ENCODE results near the gene PLIN3. TPM values are rescaled to one million over a fixed set of nuclear protein-coding genes. Genes with fewer than 3 reads are reported as not detected.
"Not testable (repeated sequence)": the region's sequence is repeated elsewhere in the genome, so short reads cannot be mapped to it uniquely, and the experiment has no call there.

PLIN3 gene
- total RNA-seq, 1 donor from 2014 or later: 35.7 TPM

DNA sequence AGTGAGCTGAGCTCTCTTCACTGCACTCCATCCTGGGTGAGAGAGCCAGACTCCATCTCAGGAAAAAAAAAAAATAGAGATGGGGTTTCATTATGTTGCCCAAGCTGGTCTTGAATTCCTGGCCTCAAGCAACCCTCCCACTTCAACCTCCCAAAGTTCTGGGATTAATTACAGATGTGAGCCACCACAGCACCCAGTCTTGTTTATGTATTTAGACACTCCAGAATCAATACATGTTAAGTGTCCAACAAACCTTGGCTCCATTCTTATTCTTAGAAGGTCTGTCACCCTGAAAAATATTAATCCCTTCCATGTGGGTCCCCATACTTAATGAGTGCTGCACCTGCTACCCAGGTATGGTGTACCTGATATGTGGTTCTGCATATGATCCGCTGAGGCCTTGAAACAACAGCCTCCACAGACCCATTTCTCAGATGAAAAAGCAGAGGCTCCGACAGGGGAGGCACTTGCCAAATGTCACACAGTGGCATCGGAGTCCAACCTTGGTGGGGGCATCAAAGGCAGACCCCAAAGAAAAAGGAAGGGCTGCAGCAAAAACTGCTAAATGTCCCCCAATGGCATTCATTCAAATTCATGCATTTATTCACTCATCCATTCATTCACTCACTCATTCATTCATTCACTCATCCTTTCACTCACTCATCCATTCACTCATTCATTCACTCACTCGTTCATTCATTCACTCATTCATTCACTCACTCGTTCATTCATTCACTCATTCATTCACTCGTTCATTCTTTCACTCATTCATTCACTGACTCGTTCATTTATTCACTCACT lies 52.6 kb downstream of the PLIN3 start:
- DNase-seq (ENCODE audit: low spot score): no peak

- DNase-seq (ENCODE audit: low spot score): peak; percentile 82
Measured at GRCh38 chr19:4811328-4812131, 55.9 kb downstream of the PLIN3 start.

DNA sequence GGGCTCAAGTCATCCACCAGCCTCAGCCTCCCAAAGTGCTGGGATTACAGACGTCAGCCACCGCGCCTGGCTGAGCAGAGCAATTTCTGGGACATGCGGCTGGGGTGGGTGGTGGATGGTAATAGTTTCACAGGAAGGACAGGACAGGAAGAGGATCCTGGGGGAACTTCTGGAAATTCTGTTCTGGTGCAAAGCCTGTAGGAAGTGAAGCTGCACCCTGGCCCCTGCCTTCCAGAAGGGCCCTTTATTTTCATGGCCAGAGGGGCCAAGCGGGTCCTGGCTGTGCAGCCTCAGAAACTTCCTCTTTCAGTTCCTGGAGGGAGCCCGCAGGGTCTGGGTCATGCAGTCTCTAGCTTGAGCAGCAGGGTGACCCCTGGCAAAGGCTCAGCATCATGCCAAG lies 60.3 kb downstream of the PLIN3 start:
- no peak for DNase-seq (ENCODE audit: low spot score)

GRCh38 chr19:4806384-4806783 lies 61.1 kb downstream of the PLIN3 start:
- DNase-seq (ENCODE audit: low spot score): no peak

DNA sequence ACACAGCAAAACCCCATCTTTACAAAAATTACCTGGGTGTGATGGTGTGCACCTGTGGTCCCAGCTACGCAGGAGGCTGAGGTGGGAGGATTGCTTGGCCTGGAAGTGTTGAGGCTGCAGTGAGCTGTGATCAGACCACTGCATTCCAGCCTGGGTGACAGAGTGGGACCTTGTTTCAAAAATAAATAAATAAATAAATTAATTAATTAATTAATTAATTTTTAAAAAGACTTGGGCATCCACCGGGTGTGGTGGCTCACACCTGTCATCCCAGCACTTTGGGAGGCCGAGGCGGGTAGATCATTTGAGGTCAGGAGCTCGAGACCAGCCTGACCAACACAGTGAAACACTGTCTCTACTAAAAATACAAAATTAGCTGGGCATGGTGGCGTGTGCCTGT lies 62.3 kb downstream of the PLIN3 start:
- DNase-seq (ENCODE audit: low spot score): not testable (repeated sequence)

- no peak for DNase-seq (ENCODE audit: low spot score)
Measured at GRCh38 chr19:4803736-4804695, 63.5 kb downstream of the PLIN3 start.

- no peak for DNase-seq (ENCODE audit: low spot score)
Measured at GRCh38 chr19:4802711-4803110, 64.8 kb downstream of the PLIN3 start.

DNA sequence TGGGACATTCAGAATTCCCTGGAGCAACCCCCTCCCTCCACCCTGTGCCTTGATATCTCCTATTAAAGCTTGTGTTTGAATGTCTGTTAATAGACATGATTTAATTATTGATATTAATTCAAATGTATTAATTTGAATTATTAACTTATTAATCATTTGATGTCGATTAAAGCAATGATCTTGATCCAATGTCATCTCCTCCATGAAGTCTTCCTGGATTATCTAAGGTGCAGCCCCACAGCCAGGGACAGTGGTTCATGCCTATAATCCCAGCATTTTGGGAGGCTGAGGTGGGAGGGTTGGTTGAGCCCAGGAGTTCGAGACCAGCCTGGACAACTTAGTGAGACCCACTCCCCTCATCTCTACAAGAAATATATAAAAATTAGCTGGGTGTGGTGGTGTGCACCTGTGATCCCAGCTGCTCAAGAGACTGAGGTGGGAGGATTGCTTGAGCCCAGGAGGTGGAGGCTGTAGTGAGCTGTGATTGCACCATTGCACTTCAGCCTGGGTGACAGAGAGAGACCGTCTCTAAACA lies 66.3 kb downstream of the PLIN3 start:
- no peak for DNase-seq (ENCODE audit: low spot score)

GRCh38 chr19:4800591-4801081 lies 66.8 kb downstream of the PLIN3 start:
- peak; percentile 92 for DNase-seq (ENCODE audit: low spot score)

- no peak for DNase-seq (ENCODE audit: low spot score)
Measured at GRCh38 chr19:4795400-4795799, 72.1 kb downstream of the PLIN3 start.

GRCh38 chr19:4794971-4795370 lies 72.5 kb downstream of the PLIN3 start:
- DNase-seq (ENCODE audit: low spot score): no peak

DNA sequence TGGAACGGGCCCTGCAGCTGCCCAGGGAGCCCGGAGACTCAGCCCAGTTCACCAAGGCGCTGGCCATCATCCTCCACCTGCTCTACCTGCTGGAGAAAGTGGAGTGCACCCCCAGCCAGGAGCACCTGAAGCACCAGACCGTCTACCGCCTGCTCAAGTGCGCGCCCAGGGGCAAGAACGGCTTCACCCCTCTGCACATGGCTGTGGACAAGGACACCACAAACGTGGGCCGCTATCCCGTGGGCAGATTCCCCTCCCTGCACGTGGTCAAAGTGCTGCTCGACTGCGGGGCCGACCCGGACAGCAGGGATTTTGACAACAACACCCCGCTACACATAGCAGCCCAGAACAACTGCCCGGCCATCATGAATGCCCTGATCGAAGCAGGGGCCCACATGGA lies 74.2 kb downstream of the PLIN3 start:
- not testable (repeated sequence) for DNase-seq (ENCODE audit: low spot score)

- not testable (repeated sequence) for DNase-seq (ENCODE audit: low spot score)
Measured at GRCh38 chr19:4792866-4793195, 74.6 kb downstream of the PLIN3 start.

GRCh38 chr19:4792019-4792865 lies 75.2 kb downstream of the PLIN3 start:
- DNase-seq (ENCODE audit: low spot score): not testable (repeated sequence)

DNA sequence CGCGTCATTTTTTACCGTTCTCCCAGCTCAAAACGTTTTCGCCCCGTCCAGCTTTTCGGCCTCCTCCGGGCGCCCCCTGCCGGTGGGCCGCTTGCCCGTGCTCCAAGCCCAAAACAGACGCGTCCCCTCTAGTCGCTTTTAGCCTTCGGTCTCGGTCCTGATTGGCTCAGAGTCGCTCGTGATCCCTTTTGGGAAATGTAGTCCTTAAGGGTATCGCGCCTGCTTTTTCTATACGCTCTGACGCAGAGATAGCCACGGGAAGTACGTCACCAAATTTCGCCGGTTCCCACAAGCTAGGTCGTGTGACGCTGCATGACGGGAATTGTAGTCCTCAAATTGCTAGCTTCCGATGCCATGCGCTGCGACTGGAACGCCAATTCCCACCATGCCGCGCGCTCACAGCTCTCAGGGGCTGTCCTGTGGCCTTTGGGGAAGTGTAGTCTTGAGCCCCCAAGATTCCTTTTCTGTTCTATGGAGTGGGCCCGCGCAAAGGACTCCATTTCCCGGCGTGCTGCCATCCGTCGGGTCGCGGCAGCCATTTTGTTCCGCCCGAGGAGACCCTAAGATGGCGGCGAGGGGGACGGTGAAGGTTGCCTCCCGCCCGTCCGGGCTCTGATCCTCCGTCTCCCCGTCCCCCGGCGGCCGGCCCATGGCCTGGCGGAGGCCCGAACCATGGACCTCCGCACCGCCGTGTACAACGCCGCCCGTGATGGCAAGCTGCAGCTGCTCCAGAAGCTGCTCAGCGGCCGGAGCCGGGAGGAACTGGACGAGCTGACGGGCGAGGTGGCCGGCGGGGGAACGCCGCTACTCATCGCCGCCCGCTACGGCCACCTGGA lies 76.1 kb downstream of the PLIN3 start, which contains the start of gene FEM1A:
TSS of gene FEM1A (plus strand) at position 552 of the 836 bp plus-strand sequence. CDS start at position 673, 121 bp downstream.
- DNase-seq (ENCODE audit: low spot score): peak; percentile 100

All from ureter (tissue), 1 donor.